Activated naive CD8-positive, alpha-beta T cell treated with anti-CD3 and anti-CD28 coated beads for 36 hours (primary cell): ENCODE results near the gene DDX18. TPM values are rescaled to one million over a fixed set of nuclear protein-coding genes. Genes with fewer than 3 reads are reported as not detected.

Source experiments
- DNase-seq: peaks from one replicate; pipeline ENCODE4 v3.0.0; 2021
- H3K27ac Mint-ChIP-seq: one replicate; pipeline ENCODE4 v1.8.0; 2022; ENCODE audit warnings: mild to moderate bottlenecking, moderate library complexity, mixed read lengths
- H3K27me3 Mint-ChIP-seq: one replicate; pipeline ENCODE4 v1.8.0; 2022; ENCODE audit warnings: mild to moderate bottlenecking, mixed read lengths
- H3K36me3 Mint-ChIP-seq: one replicate; pipeline ENCODE4 v1.8.0; 2021; ENCODE audit warnings: mild to moderate bottlenecking, mixed read lengths
- H3K4me1 Mint-ChIP-seq: one replicate; pipeline ENCODE4 v1.8.0; 2021; ENCODE audit warnings: mixed read lengths
- H3K4me3 Mint-ChIP-seq: one replicate; pipeline ENCODE4 v1.8.0; 2022; ENCODE audit warnings: mild to moderate bottlenecking, moderate library complexity, mixed read lengths
- H3K9me3 Mint-ChIP-seq: one replicate; pipeline ENCODE4 v1.8.0; 2022; ENCODE audit warnings: mixed read lengths
- total RNA-seq, 2 experiments: library from RNA; stranded (reverse); gene quantifications; one replicate each; pipeline ENCODE4 v1.2.3, GENCODE V29; 2021

The DDX18 gene
- total RNA-seq, 2 experiments from 2014 or later, result 170 to 180 TPM

GRCh38 chr2:117855886-117856285, 41.4 kb downstream of the DDX18 start:
- Mint-ChIP-seq H3K9me3 (no peaks in the 10 kb centered on the region), H3K4me3 (no peak overlapping the region), H3K27ac (no peak overlapping the region), H3K27me3 (peaks cover 62% of the 10 kb centered on the region), H3K4me1 (no peaks in the 10 kb centered on the region), H3K36me3 (no peaks in the 10 kb centered on the region)
- no peak for DNase-seq

DNA sequence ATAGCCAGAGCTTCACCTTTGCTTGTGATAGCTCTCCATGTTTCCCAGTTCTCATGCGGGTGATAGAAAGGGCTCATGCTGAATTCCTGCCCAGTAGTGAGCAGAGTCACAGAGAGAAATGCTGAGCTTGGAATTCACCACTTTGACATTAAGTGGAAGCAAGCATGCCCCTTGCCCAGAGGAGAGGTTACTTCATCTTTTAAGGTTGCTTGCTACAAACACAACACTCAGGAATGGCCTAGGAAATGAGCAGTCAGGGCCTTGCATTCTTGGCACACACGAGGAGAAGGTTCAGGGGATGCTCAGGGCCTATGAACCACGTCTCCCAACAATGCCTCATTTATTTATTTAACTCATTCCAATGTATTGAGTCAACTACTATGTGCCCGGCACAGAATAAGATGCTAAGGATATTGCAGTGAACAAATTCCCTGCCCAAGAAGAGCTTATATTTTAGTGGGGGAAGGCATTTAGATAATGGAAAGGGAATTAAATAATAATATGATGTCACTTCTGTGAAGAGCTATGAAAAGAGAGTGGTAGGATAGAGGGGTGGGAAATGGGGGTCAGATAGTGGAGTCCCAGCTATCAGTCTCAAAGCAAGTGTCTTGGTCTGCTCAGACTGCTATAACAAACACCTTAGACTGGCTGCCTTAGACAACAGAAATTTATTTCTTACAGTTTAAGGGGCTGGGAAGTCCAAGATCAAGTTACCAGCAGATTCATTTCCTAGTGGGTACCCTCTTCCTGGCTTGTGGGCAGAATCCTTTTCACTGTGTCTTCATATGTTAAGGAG, 42.1 kb downstream of the DDX18 start:
- H3K27me3 Mint-ChIP-seq, result peaks cover 63% of the 10 kb centered on the region

GRCh38 chr2:117858336-117858735, 43.8 kb downstream of the DDX18 start:
- peaks cover 50% of the 10 kb centered on the region for H3K27me3 Mint-ChIP-seq
- H3K4me3 Mint-ChIP-seq, result no peak overlapping the region
- H3K27ac Mint-ChIP-seq, result no peak overlapping the region

More for the DNA sequence above, 42.1 kb downstream of the DDX18 start:
- Mint-ChIP-seq H3K4me3 (no peak overlapping the region), H3K36me3 (no peaks in the 10 kb centered on the region), H3K4me1 (no peaks in the 10 kb centered on the region), H3K9me3 (no peaks in the 10 kb centered on the region), H3K27ac (no peak overlapping the region)
- DNase-seq, result no peak

DNA sequence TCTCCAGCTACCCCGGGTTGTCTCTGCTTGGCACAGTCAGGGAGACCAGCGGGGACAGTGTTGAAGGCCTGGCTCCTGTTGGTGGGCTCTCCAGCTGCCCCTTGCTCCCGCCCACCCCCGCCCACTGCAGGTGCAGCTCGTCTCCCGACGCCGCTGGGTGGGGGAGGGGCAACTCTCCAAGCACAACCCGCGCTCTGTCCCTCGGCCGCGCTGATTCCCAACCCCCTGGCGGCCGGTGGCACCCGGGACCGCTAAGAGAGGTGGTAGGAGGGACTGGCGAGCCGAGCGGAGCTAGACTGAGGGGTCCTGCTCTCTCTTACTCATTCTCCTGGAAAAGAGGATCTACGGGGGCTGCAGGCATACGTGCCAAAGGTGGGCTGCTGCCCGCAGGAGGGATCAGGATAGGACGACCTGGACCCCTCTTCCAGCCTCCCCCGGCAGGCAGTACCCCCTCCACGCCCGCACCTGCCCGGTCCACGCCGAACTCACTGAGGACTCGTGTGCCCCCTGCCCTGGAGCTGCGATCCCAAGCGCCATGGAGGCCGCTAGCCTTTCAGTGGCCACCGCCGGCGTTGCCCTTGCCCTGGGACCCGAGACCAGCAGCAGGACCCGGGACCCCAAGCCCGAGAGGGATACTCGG, 44.5 kb downstream of the DDX18 start:
- DNase-seq, result no peak
- H3K27me3 Mint-ChIP-seq, result peaks cover 46% of the 10 kb centered on the region
- H3K4me1 Mint-ChIP-seq, result no peaks in the 10 kb centered on the region
- no peak overlapping the region for H3K4me3 Mint-ChIP-seq
- no peaks in the 10 kb centered on the region for H3K9me3 Mint-ChIP-seq
- H3K27ac Mint-ChIP-seq, result no peak overlapping the region
- H3K36me3 Mint-ChIP-seq, result no peaks in the 10 kb centered on the region

More at GRCh38 chr2:117858336-117858735, 43.8 kb downstream of the DDX18 start:
- no peaks in the 10 kb centered on the region for H3K36me3 Mint-ChIP-seq
- no peaks in the 10 kb centered on the region for H3K4me1 Mint-ChIP-seq
- no peak for DNase-seq
- no peaks in the 10 kb centered on the region for H3K9me3 Mint-ChIP-seq

DNA sequence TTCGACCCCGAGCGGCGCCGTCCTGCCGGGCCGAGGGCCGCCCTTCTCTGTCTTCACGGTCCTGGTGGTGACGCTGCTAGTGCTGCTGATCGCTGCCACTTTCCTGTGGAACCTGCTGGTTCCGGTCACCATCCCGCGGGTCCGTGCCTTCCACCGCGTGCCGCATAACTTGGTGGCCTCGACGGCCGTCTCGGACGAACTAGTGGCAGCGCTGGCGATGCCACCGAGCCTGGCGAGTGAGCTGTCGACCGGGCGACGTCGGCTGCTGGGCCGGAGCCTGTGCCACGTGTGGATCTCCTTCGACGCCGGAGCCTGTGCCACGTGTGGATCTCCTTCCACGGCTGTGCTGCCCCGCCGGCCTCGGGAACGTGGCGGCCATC, 45.0 kb downstream of the DDX18 start:
- Mint-ChIP-seq H3K4me3 (no peak overlapping the region), H3K4me1 (no peaks in the 10 kb centered on the region), H3K36me3 (no peaks in the 10 kb centered on the region), H3K27ac (no peak overlapping the region), H3K9me3 (no peaks in the 10 kb centered on the region), H3K27me3 (peaks cover 43% of the 10 kb centered on the region)
- DNase-seq, result no peak

DNA sequence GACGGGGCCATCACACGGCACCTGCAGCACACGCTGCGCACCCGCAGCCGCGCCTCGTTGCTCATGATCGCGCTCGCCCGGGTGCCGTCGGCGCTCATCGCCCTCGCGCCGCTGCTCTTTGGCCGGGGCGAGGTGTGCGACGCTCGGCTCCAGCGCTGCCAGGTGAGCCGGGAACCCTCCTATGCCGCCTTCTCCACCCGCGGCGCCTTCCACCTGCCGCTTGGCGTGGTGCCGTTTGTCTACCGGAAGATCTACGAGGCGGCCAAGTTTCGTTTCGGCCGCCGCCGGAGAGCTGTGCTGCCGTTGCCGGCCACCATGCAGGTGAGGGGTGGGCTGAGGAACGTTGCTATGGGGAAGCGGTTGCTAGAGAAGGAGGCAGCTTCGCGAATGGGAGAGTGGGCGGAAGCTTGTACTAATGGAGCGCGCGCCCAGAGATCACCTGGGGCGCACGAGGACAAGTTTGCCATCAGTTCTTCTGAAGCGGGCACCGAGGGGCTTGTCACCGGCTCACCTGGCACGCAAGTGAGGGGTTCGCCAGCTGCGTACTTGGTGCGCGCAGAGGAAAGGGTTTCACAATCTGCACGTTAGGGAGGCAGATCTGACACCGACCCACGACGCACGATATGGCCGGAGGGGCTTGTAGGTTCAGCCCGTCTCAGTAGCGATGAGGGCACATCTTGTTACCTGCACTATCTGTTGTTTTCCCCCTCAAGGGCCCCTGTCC, 45.6 kb downstream of the DDX18 start:
- Mint-ChIP-seq H3K27ac (no peak overlapping the region), H3K9me3 (no peaks in the 10 kb centered on the region), H3K36me3 (no peaks in the 10 kb centered on the region), H3K4me3 (no peak overlapping the region), H3K4me1 (no peaks in the 10 kb centered on the region), H3K27me3 (peaks cover 39% of the 10 kb centered on the region)
- no peak for DNase-seq

DNA sequence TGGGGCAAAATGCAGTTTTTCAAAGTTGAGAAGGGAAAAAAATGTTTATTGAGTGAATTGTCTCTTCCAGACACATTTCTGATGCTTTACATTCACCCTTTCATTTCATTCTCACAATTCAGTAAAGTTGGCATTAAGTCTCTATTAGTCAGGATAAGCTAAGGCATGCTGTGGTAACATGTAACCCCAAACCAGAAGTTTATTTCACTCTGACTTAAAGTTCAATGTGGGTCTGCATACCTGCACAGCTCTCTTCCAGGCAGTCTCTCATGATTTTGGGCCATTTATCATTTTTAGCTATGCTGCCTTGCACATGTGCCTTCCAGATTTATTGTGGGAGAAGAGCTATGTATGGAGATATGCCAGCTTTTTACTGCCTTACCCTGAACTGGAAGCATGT, 48.0 kb downstream of the DDX18 start:
- Mint-ChIP-seq H3K4me1 (no peaks in the 10 kb centered on the region), H3K9me3 (peaks cover under 1% of the 10 kb centered on the region), H3K36me3 (no peaks in the 10 kb centered on the region), H3K27ac (no peak overlapping the region), H3K27me3 (peaks cover 32% of the 10 kb centered on the region), H3K4me3 (no peak overlapping the region)
- DNase-seq, result no peak

- H3K4me3 Mint-ChIP-seq, result no peak overlapping the region
- no peaks in the 10 kb centered on the region for H3K9me3 Mint-ChIP-seq
- H3K27ac Mint-ChIP-seq, result no peak overlapping the region
- H3K27me3 Mint-ChIP-seq, result peaks cover 40% of the 10 kb centered on the region
- H3K36me3 Mint-ChIP-seq, result no peaks in the 10 kb centered on the region
- DNase-seq, result no peak
- H3K4me1 Mint-ChIP-seq, result no peaks in the 10 kb centered on the region
Observed at GRCh38 chr2:117875786-117876185, 61.3 kb downstream of the DDX18 start.

- Mint-ChIP-seq H3K4me1 (no peaks in the 10 kb centered on the region), H3K27ac (no peak overlapping the region), H3K4me3 (no peak overlapping the region), H3K27me3 (peaks cover 44% of the 10 kb centered on the region), H3K36me3 (peaks cover 1% of the 10 kb centered on the region), H3K9me3 (peaks cover 7% of the 10 kb centered on the region)
- DNase-seq, result no peak
Observed at GRCh38 chr2:117879003-117879402, 64.5 kb downstream of the DDX18 start.

Other genes with a start within 250 kb of the DDX18 start
- 10 to 100 TPM; 22.9 to 25.5 TPM for gene CCDC93, start 199.4 kb downstream of the DDX18 start, total RNA-seq